A549 treated with ZK216348 at 1 μM for 4 hours (cell line): ENCODE measurements around the gene RRBP1. TPM values are rescaled to one million over a fixed set of nuclear protein-coding genes. Genes with fewer than 3 reads are reported as not detected.

Experiments used
- total RNA-seq: library from RNA; stranded (reverse); fragments of 200-300 nt; extraction: Qiagen RNA extraction; gene quantifications from 5 replicates; pipeline ENCODE4 v1.2.3, GENCODE V29; 2022; ENCODE audit warnings: low read depth

Gene RRBP1, protein sequence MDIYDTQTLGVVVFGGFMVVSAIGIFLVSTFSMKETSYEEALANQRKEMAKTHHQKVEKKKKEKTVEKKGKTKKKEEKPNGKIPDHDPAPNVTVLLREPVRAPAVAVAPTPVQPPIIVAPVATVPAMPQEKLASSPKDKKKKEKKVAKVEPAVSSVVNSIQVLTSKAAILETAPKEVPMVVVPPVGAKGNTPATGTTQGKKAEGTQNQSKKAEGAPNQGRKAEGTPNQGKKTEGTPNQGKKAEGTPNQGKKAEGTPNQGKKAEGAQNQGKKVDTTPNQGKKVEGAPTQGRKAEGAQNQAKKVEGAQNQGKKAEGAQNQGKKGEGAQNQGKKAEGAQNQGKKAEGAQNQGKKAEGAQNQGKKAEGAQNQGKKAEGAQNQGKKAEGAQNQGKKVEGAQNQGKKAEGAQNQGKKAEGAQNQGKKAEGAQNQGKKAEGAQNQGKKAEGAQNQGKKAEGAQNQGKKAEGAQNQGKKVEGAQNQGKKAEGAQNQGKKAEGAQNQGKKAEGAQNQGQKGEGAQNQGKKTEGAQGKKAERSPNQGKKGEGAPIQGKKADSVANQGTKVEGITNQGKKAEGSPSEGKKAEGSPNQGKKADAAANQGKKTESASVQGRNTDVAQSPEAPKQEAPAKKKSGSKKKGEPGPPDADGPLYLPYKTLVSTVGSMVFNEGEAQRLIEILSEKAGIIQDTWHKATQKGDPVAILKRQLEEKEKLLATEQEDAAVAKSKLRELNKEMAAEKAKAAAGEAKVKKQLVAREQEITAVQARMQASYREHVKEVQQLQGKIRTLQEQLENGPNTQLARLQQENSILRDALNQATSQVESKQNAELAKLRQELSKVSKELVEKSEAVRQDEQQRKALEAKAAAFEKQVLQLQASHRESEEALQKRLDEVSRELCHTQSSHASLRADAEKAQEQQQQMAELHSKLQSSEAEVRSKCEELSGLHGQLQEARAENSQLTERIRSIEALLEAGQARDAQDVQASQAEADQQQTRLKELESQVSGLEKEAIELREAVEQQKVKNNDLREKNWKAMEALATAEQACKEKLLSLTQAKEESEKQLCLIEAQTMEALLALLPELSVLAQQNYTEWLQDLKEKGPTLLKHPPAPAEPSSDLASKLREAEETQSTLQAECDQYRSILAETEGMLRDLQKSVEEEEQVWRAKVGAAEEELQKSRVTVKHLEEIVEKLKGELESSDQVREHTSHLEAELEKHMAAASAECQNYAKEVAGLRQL (N-terminal part only)
- total RNA-seq: 88.8 to 144 TPM (median 122 TPM) in 5 replicates

DNA sequence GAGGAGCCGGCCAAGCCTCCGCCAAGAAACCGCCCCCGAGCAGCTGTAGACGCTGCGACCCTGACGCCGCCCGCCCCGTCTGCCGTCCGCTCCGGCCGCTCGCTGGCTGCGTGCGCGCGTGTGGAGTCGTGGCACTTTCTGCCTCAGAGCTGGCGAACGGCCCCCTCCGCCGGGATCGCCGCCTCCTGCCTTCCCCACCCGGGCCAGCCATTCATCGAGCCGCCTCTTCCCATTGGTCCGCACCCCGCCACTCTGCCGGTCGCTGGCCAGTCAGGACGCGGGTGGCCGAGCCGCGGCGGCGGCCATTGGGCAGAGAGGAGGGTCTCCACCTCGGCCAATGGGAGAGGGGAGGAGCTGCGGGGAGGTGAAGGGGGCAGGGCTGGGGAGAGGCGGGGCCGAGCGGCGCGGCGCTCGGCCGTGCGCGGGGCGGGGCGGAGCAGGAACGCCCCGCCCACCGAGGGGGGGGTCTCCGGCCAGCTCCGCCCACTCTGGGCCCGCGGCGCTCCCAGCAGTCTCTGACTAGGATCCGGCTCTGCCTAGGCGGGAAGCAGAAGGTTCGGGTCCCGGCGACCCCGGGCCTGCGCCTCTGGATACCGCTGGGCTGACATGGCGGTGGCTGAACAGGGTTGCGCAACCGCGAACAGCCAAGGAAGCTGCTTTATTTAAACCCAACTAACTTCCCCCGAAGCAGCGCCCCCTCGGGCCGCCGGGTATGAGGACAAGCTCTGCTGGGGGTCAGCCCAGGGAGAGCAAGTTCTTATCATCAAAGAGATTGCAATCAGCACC, at the start of gene RRBP1:
Gene RRBP1, minus strand, starts transcription at position 140 of the 786 bp plus-strand sequence. CDS start 21,735 bp downstream, outside the sequence.

DNA sequence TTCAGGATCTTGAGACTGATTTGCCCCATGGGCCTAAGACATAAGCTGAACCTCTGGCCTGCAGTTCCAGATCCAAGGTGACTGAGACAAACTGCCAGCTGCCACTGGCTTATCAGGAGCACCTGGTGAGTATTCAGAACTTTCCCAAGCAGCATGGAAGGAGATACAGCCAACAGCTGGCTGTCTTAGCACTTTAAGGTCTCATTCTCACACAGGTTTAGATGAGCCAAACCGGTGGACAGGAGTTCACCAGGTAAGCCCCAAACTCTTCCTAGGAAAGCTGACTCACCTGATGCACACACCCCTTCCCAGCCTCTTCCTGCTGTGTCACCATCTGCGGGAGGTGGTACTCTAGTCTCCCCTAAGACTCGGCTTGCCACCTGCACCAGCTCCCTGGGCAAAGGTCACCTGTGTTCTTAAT, 17.9 kb upstream of the RRBP1 start, which contains the start of gene BANF2:
Gene BANF2, plus strand, starts transcription at position 36 of the 421 bp plus-strand sequence. CDS start 25,060 bp downstream, outside the sequence.

DNA sequence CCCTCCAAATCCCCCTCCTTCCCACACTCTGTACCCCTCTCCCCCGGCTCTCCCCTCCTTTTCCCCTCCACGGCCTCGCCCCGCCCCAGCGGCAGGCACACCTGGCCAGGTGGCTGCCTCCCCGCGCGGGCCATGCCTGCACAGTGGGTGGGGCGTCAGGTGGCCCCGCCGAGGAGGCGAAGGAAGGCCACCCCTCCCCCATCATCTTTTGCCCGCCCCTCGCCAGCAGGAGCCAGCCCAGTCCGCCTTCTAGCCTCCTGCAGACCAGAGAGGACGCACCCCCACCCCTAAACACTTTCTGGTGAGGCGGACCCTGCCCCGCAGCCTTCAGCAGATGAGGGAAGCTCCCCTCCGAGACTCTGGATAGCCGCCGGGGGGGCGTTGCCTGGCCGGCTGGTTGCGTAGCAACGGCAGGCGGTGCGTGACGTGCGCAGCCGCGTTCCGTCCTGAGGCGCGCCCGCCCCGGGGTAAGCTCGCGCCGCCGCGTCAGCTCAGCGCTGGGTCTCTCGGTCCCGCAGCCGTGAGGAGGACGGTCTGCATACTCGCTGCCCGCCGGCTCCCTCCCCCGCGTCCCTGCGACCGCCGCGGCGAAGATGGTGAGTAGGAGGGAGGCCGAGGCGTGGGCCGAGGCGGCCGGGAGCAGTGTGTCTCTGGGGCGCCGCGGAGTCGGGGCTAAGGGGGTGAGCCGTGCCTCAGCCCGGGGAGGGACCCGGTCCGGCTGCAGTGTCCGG, 112.3 kb downstream of the RRBP1 start, which contains the start of gene DSTN:
Gene DSTN, plus strand, starts transcription at position 460 of the 731 bp plus-strand sequence. Its CDS starts 134 bp downstream, at position 594.

Other genes with a start within 250 kb of the RRBP1 start
- 3.7 to 5.7 TPM (median 4.7 TPM) in 5 replicates for gene BFSP1, start 150.9 kb downstream of the RRBP1 start, total RNA-seq
- gene DSTN, start 112.2 kb downstream of the RRBP1 start, total RNA-seq: 543 to 963 TPM (median 698 TPM) in 5 replicates
- not detected in 5 replicates for gene BANF2, start 17.7 kb upstream of the RRBP1 start, total RNA-seq